Esophagus squamous epithelium (tissue), 4 donors: ENCODE measurements around the gene CCIN.

ENCODE experiments used
- CTCF ChIP-seq, 6 experiments: fragments of 450-650 bp in 4 of 6; fragments of 200-600 bp in 2 of 6; sonication (generic) in 2 of 6; IDR thresholded peaks; one replicate each; pipeline ENCODE4 v1.5.1; 2016 to 2019; ENCODE audit warnings: antibody characterized with exemption in 6 of 6, mild to moderate bottlenecking in 4 of 6, moderate library complexity in 4 of 6
- POLR2A ChIP-seq, 4 donors: fragments of 450-650 bp; IDR thresholded peaks; one replicate each; pipeline ENCODE4 v1.6.1; 2017; ENCODE audit warnings: antibody characterized with exemption in 4 of 4, mild to moderate bottlenecking in 4 of 4, moderate library complexity in 3 of 4

GRCh38 chr9:36136272-36136893 lies 32.8 kb upstream of the CCIN start, which contains the start of gene GLIPR2:
- TF ChIP-seq CTCF (IDR thresholded peaks at IDR 0.05) = peak in 2 of 6 experiments; percentile 22 to 37
- TF ChIP-seq POLR2A (IDR thresholded peaks at IDR 0.05) = peak in 3 of 4 donors; percentile 30 to 92 (median 86)
